ENCODE measurements around the gene KRTAP4-2. TPM values are rescaled to one million over a fixed set of nuclear protein-coding genes. Genes with fewer than 3 reads are reported as not detected.

KRTAP4-2 gene
- polyA plus RNA-seq, 1 donor from 2014 or later = not detected

DNA sequence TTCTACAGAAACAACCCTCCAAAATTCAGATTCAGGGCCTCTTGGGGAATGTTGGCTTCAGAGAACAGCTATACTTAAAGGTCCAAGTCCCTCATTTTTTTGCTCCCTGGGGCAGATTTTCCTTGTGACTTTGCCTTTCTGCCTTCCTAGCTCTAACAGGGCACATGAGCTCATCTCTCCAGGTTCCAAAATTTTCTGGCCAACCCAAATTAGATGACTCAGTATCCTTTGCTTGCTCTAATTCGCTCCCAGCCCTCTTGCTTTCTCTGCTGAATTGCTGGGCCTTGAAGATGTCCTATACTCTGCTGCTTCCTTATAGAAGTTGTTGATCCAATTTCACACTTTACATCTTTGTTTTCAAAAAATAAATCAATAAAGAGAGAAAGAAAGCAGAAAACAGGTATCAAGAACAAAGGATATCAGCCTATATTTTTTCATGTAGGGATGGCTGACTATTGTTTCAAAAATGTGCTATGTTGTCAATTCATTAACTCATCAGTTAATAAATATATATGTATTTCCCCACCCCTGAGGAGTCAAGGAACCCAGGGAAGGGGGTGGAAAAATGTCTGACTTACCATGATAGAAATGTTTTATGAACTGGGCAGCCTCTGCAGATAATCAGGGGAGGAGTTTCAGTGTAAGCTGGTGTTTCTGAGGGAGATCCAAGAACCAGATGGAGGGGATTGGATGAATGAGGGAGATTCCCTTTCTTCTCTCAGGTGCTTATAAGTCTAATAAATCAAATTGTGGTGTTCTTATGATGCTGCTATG lies 1.0 kb upstream of the KRTAP4-2 start:
- no peaks in the 10 kb centered on the region for H4K20me1 ChIP-seq (ENCODE audit: insufficient read depth)
- no peak overlapping the region for H2AFZ ChIP-seq (ENCODE audit: low read depth, low read length)
- H3K27me3 ChIP-seq (ENCODE audit: insufficient read depth, low read depth, low read length) = no peaks in the 10 kb centered on the region
- H3K79me2 ChIP-seq (replicated peaks; ENCODE audit: insufficient read depth, low read length) = no peaks in the 10 kb centered on the region
- H3K4me2 ChIP-seq (ENCODE audit: low read length) = no peak overlapping the region
- H3K27ac ChIP-seq (ENCODE audit: low read length) = no peak overlapping the region
- H3K9ac ChIP-seq (ENCODE audit: low read length) = no peak overlapping the region
- H3K9me2 ChIP-seq (ENCODE audit: insufficient read depth, low read length) = no peaks in the 10 kb centered on the region
- no peaks in the 10 kb centered on the region for H3F3A ChIP-seq (ENCODE audit: insufficient read depth, low read length, poor library complexity, severe bottlenecking)
- H3K9me3 ChIP-seq (ENCODE audit: low read length) = no peaks in the 10 kb centered on the region
- H3K4me3 ChIP-seq (ENCODE audit: low read length) = no peak overlapping the region
- H3K36me3 ChIP-seq (ENCODE audit: insufficient read depth, low read length) = no peaks in the 10 kb centered on the region
- no peak for TF ChIP-seq MXI1 (conservative IDR thresholded peaks at IDR 0.05; ENCODE audit: poor library complexity, severe bottlenecking)
- TF ChIP-seq RAD21 (conservative IDR thresholded peaks at IDR 0.05) = no peak
- no peak for TF ChIP-seq POLR2AphosphoS5 (IDR thresholded peaks at IDR 0.05)
- no peak for TF ChIP-seq CTCF (IDR thresholded peaks at IDR 0.05; ENCODE audit: poor library complexity, severe bottlenecking)
- TF ChIP-seq EP300 (conservative IDR thresholded peaks at IDR 0.05; ENCODE audit: poor library complexity, severe bottlenecking) = no peak
- no peak for TF ChIP-seq EZH2 (IDR thresholded peaks at IDR 0.05; ENCODE audit: borderline replicate concordance, insufficient read depth, low read length, poor library complexity, severe bottlenecking)
- TF ChIP-seq SMC3 (conservative IDR thresholded peaks at IDR 0.05; ENCODE audit: poor library complexity) = no peak
- no peak for TF ChIP-seq REST (IDR thresholded peaks at IDR 0.05; ENCODE audit: borderline replicate concordance)
- no peak for TF ChIP-seq TAF1 (IDR thresholded peaks at IDR 0.05; ENCODE audit: low read depth)

- Histone ChIP-seq H3K36me3 (ENCODE audit: insufficient read depth, low read length) (no peaks in the 10 kb centered on the region), H3K79me2 (replicated peaks; ENCODE audit: insufficient read depth, low read length) (no peaks in the 10 kb centered on the region), H4K20me1 (ENCODE audit: insufficient read depth) (no peaks in the 10 kb centered on the region), H3K4me2 (ENCODE audit: low read length) (no peak overlapping the region), H3K27me3 (ENCODE audit: insufficient read depth, low read depth, low read length) (no peaks in the 10 kb centered on the region), H3K9ac (ENCODE audit: low read length) (no peak overlapping the region), H2AFZ (ENCODE audit: low read depth, low read length) (no peak overlapping the region), H3K9me3 (ENCODE audit: low read length) (no peaks in the 10 kb centered on the region), H3F3A (ENCODE audit: insufficient read depth, low read length, poor library complexity, severe bottlenecking) (no peaks in the 10 kb centered on the region), H3K4me3 (ENCODE audit: low read length) (no peak overlapping the region), H3K9me2 (ENCODE audit: insufficient read depth, low read length) (no peaks in the 10 kb centered on the region), H3K27ac (ENCODE audit: low read length) (no peak overlapping the region)
- TF ChIP-seq SMC3 (conservative IDR thresholded peaks at IDR 0.05; ENCODE audit: poor library complexity) (no peak), POLR2AphosphoS5 (IDR thresholded peaks at IDR 0.05) (no peak), EP300 (conservative IDR thresholded peaks at IDR 0.05; ENCODE audit: poor library complexity, severe bottlenecking) (no peak), RAD21 (conservative IDR thresholded peaks at IDR 0.05) (no peak), EZH2 (IDR thresholded peaks at IDR 0.05; ENCODE audit: borderline replicate concordance, insufficient read depth, low read length, poor library complexity, severe bottlenecking) (no peak), CTCF (IDR thresholded peaks at IDR 0.05; ENCODE audit: poor library complexity, severe bottlenecking) (no peak), REST (IDR thresholded peaks at IDR 0.05; ENCODE audit: borderline replicate concordance) (no peak), MXI1 (conservative IDR thresholded peaks at IDR 0.05; ENCODE audit: poor library complexity, severe bottlenecking) (no peak)
Observed at GRCh38 chr17:41178341-41178740, 320 bp upstream of the KRTAP4-2 start.
